BLaER1 (cell line): Measurements from ENCODE around the gene AP3B1.
"Not testable (repeated sequence)": the region's sequence is repeated elsewhere in the genome, so short reads cannot be mapped to it uniquely, and the experiment has no call there.

Experiments used
- H3K27ac ChIP-seq: shearing (Covaris generic); formaldehyde crosslinking; 2 replicates; pipeline ENCODE4 v1.8.1; 2022
- H3K27me3 ChIP-seq: shearing (Covaris generic); formaldehyde crosslinking; 2 replicates; pipeline ENCODE4 v1.8.1; 2022
- H3K36me3 ChIP-seq: shearing (Covaris generic); formaldehyde crosslinking; 2 replicates; pipeline ENCODE4 v1.8.1; 2022
- H3K4me1 ChIP-seq: shearing (Covaris generic); formaldehyde crosslinking; 2 replicates; pipeline ENCODE4 v1.8.1; 2022
- H3K4me2 ChIP-seq: shearing (Covaris generic); formaldehyde crosslinking; 2 replicates; pipeline ENCODE4 v1.8.1; 2022
- H3K4me3 ChIP-seq: shearing (Covaris generic); formaldehyde crosslinking; 2 replicates; pipeline ENCODE4 v1.8.1; 2022
- H3K9ac ChIP-seq: shearing (Covaris generic); formaldehyde crosslinking; 2 replicates; pipeline ENCODE4 v1.8.1; 2022
- H3K9me3 ChIP-seq: shearing (Covaris generic); formaldehyde crosslinking; 2 replicates; pipeline ENCODE4 v1.8.1; 2022
- H4K20me1 ChIP-seq: shearing (Covaris generic); formaldehyde crosslinking; 2 replicates; pipeline ENCODE4 v1.8.1; 2022
- Cebpa-rat ChIP-seq: shearing (Covaris generic); IDR thresholded peaks from 2 replicates; pipeline ENCODE4 v1.8.1; 2022

The AP3B1 gene

GRCh38 chr5:78187172-78187571, 107.3 kb downstream of the AP3B1 start:
- no peak for TF ChIP-seq Cebpa-rat
- peaks cover 30% of the 10 kb centered on the region for H3K36me3 ChIP-seq
- H3K4me1 ChIP-seq, result no peaks in the 10 kb centered on the region
- H3K4me2 ChIP-seq, result no peak overlapping the region
- H3K9ac ChIP-seq, result no peak overlapping the region
- H3K4me3 ChIP-seq, result no peak overlapping the region
- H4K20me1 ChIP-seq, result no peaks in the 10 kb centered on the region
- H3K9me3 ChIP-seq, result peaks cover 16% of the 10 kb centered on the region
- H3K27me3 ChIP-seq, result no peaks in the 10 kb centered on the region
- H3K27ac ChIP-seq, result no peak overlapping the region

DNA sequence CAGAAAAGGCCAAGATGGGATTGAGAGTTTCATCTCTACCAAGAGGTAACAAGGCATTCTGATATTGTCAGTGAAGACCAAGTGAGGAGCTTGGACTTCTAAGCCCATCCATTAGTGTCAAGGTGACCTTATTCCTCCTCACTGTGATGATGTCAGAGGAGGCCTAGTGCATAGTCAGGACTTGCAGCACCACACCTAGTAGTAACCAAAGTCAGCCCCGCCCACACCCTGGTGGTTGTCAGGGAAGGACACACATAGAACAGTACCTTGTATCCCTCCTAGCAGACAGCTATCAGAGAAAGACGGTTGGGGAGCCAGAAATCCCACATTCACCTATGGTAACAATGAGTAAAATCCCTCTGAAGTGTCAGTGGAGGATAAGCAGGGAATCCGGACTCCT, 111.7 kb downstream of the AP3B1 start:
- peaks cover 4% of the 10 kb centered on the region for H3K9me3 ChIP-seq
- no peak overlapping the region for H3K4me2 ChIP-seq
- H3K9ac ChIP-seq, result no peak overlapping the region
- H3K4me3 ChIP-seq, result no peak overlapping the region
- TF ChIP-seq Cebpa-rat, result no peak
- no peak overlapping the region for H3K27ac ChIP-seq
- no peaks in the 10 kb centered on the region for H3K4me1 ChIP-seq
- no peaks in the 10 kb centered on the region for H4K20me1 ChIP-seq
- no peaks in the 10 kb centered on the region for H3K27me3 ChIP-seq
- H3K36me3 ChIP-seq, result peaks cover 41% of the 10 kb centered on the region

GRCh38 chr5:78178356-78178755, 116.1 kb downstream of the AP3B1 start:
- Histone ChIP-seq H3K4me2 (no peak overlapping the region), H3K9me3 (peaks cover 19% of the 10 kb centered on the region), H3K36me3 (peaks cover 70% of the 10 kb centered on the region), H3K4me3 (no peak overlapping the region), H3K27me3 (no peaks in the 10 kb centered on the region), H4K20me1 (no peaks in the 10 kb centered on the region), H3K9ac (no peak overlapping the region), H3K4me1 (no peaks in the 10 kb centered on the region), H3K27ac (no peak overlapping the region)
- TF ChIP-seq Cebpa-rat, result no peak

DNA sequence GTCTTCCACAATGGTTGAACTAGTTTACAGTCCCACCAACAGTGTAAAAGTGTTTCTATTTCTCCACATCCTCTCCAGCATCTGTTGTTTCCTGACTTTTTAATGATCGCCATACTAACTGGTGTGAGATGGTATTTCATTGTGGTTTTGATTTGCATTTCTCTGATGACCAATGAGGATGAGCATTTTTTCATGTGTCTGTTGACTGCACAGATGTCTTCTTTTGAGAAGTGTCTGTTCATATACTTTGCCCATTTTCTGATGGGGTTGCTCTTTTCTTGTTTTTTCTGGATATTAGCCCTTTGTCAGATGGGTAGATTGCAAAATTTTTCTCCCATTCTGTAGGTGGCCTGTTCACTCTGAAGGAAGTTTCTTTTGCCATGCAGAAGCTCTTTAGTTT, 124.2 kb downstream of the AP3B1 start:
- not testable (repeated sequence) for H3K4me1 ChIP-seq, H3K4me2 ChIP-seq

DNA sequence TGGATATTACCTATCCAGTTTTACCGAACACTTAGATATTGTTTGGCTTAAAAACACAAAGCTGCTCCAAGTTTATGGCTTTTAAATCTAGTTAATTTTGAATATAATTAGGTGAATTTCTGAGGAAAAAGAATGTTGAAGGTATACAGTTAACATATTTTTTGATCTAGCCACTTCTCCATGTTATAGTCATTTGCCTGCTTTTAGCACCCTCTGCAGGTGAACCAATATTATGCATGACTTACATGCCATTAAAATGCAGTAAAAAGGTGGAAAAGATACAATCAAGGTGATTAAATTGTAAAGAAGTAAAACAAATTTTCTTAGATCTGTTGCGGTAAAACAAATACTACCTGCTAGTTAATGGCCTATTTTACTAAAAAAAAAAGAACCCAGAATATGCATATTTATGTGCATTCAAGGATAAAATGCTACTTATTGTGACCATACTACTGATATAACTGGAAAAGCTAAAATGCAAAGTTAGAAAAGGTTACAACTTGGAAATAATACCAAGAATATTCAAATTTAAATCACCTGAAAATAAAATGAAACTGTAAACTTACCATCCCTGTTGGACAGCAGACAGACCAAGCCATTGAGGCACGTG, 132.1 kb downstream of the AP3B1 start:
- Histone ChIP-seq H3K4me3 (no peak overlapping the region), H3K27me3 (no peaks in the 10 kb centered on the region), H3K4me2 (no peak overlapping the region), H3K36me3 (peaks cover 38% of the 10 kb centered on the region), H3K4me1 (no peaks in the 10 kb centered on the region), H3K9ac (no peak overlapping the region), H3K9me3 (no peaks in the 10 kb centered on the region), H3K27ac (no peak overlapping the region), H4K20me1 (no peaks in the 10 kb centered on the region)
- no peak for TF ChIP-seq Cebpa-rat

More for the DNA sequence above, 124.2 kb downstream of the AP3B1 start:
- H3K27me3 ChIP-seq, H4K20me1 ChIP-seq, H3K9ac ChIP-seq, H3K27ac ChIP-seq, H3K4me3 ChIP-seq: not testable (repeated sequence)
- Histone ChIP-seq H3K9me3 (peaks cover 50% of the 10 kb centered on the region), H3K36me3 (peaks cover 70% of the 10 kb centered on the region)

DNA sequence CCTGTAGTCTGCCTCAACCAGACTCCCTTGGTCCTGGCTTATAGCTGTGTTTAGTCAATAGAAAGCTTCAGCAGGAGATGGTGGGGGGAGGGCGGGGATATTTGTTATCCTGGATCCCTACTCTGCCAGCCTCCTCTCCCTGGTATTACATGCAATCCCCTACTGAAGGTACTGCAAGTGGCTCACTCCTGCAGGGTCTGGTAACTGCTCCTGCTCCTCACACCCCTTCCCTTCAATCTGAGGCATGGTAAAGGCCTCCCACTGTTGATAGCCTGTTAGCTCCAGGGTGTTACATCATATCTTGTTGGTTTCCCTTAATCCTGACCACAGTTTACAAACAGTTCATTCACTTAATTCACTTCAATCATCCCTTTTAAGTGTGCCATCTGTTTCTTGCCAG, 137.5 kb downstream of the AP3B1 start:
- no peak overlapping the region for H3K9ac ChIP-seq
- H3K4me1 ChIP-seq, result no peaks in the 10 kb centered on the region
- no peak for TF ChIP-seq Cebpa-rat
- no peak overlapping the region for H3K4me2 ChIP-seq
- no peak overlapping the region for H3K27ac ChIP-seq
- H3K27me3 ChIP-seq, result no peaks in the 10 kb centered on the region
- H3K36me3 ChIP-seq, result peaks cover 62% of the 10 kb centered on the region
- H4K20me1 ChIP-seq, result no peaks in the 10 kb centered on the region
- H3K4me3 ChIP-seq, result no peak overlapping the region
- peaks cover 14% of the 10 kb centered on the region; the same call in 1 of the 2 replicates for H3K9me3 ChIP-seq

DNA sequence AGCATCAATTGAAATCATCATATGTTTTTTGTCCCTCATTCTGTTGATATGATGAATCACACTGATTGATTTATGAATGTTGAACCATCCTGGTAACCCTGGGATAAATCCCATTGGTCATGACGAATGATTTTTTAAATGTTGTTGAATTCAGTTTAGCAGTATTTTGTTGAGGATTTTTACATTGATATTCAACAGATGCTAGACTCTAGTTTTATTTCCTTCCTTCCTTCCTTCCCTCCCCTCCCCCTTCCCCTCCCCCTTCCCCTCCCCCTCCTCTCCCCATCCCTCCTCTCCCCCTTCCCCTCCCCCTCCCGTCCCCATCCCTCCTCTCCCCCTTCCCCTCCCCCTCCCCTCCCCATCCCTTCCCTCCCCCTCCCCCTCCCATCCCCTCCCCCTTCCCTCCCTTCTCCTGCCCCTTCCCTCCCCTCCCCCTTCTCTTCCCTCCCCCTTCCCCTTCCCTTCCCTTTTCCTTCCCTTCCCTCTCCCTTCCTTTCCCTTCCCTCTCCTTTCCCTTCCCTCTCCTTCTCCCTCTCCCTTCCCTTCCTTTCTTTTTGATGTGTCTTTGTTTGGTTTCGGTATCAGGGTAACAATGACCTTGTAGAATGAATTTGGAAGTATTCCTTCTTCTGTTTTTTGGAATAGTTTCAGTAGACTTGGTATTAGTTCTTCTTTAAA, 142.8 kb downstream of the AP3B1 start:
- Histone ChIP-seq H4K20me1 (no peaks in the 10 kb centered on the region), H3K27ac (no peak overlapping the region), H3K4me1 (no peaks in the 10 kb centered on the region), H3K9ac (no peak overlapping the region), H3K27me3 (no peaks in the 10 kb centered on the region), H3K4me2 (no peak overlapping the region), H3K9me3 (peaks cover 14% of the 10 kb centered on the region; the same call in 1 of the 2 replicates), H3K36me3 (peaks cover 50% of the 10 kb centered on the region), H3K4me3 (no peak overlapping the region)
- TF ChIP-seq Cebpa-rat, result no peak

DNA sequence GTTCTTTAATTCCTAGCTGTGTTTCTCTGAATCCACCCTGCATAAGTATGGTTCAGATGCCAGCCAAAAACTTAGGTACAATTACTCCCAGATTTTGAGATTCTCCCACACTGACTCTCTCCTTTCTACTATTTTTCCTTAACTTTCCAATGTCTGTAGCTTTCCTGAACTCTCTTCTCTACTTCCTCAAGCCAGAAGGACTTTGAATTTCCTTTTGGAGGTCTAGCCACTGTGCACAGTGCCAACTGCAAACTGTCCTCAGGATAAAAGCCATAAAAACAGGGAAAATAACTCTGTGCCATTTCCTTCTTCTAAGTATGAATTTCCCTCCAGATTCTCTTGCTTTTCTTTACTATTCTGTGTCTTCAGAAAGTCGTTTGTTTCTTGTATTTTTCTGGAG, 157.2 kb downstream of the AP3B1 start:
- H3K9me3 ChIP-seq, result no peaks in the 10 kb centered on the region
- TF ChIP-seq Cebpa-rat, result no peak
- H4K20me1 ChIP-seq, result no peaks in the 10 kb centered on the region
- no peak overlapping the region for H3K27ac ChIP-seq
- H3K4me3 ChIP-seq, result no peak overlapping the region
- no peak overlapping the region for H3K4me2 ChIP-seq
- H3K36me3 ChIP-seq, result peaks cover 45% of the 10 kb centered on the region
- H3K4me1 ChIP-seq, result no peaks in the 10 kb centered on the region
- no peaks in the 10 kb centered on the region for H3K27me3 ChIP-seq
- no peak overlapping the region for H3K9ac ChIP-seq

GRCh38 chr5:78133423-78133822, 161.1 kb downstream of the AP3B1 start:
- Histone ChIP-seq H3K27ac (no peak overlapping the region), H4K20me1 (no peaks in the 10 kb centered on the region), H3K4me2 (no peak overlapping the region), H3K4me3 (no peak overlapping the region), H3K4me1 (no peaks in the 10 kb centered on the region), H3K36me3 (peaks cover 21% of the 10 kb centered on the region), H3K27me3 (no peaks in the 10 kb centered on the region), H3K9ac (no peak overlapping the region), H3K9me3 (no peaks in the 10 kb centered on the region)
- no peak for TF ChIP-seq Cebpa-rat

- H3K27ac ChIP-seq, result no peak overlapping the region
- no peaks in the 10 kb centered on the region for H3K9me3 ChIP-seq
- no peaks in the 10 kb centered on the region for H3K4me1 ChIP-seq
- TF ChIP-seq Cebpa-rat, result no peak
- no peak overlapping the region for H3K4me2 ChIP-seq
- H3K27me3 ChIP-seq, result no peaks in the 10 kb centered on the region
- no peak overlapping the region for H3K9ac ChIP-seq
- H4K20me1 ChIP-seq, result no peaks in the 10 kb centered on the region
- peaks cover 16% of the 10 kb centered on the region for H3K36me3 ChIP-seq
- H3K4me3 ChIP-seq, result no peak overlapping the region
Observed at GRCh38 chr5:78132507-78132906, 162.0 kb downstream of the AP3B1 start.
